Measurements from ENCODE around the gene SNF8.

- TF ChIP-seq POLR2A (IDR thresholded peaks at IDR 0.05; ENCODE audit: low read length) (no peak), GATA1 (IDR thresholded peaks at IDR 0.05; ENCODE audit: low read depth, low read length) (no peak)
These were observed 32.2 kb downstream of the SNF8 start for GRCh38 chr17:48912476-48912875.
